Measurements from ENCODE around the gene SLC43A3. TPM values are rescaled to one million over a fixed set of nuclear protein-coding genes. Genes with fewer than 3 reads are reported as not detected.

SLC43A3 gene
- total RNA-seq, 2 donors from 2014 or later = 23.1 to 30.0 TPM

- H3K27me3 ChIP-seq = no peaks in the 10 kb centered on the region
- intact Hi-C loops (cut with DNase I) = no loop called here
- H3K4me3 ChIP-seq = no peak overlapping the region
- no peaks in the 10 kb centered on the region for H3K9me3 ChIP-seq
- TF ChIP-seq CTCF (IDR thresholded peaks at IDR 0.05) (no peak), POLR2A (IDR thresholded peaks at IDR 0.05) (no peak)
- WGBS, 2 donors = 8 to 11% methylated on average over 7 to 16 of the region's 16 CpGs
- peak overlapping the region in 1 of 4 donors; percentile 3 for H3K27ac ChIP-seq
- DNase-seq (no peak), ATAC-seq (no peak)
- H3K4me1 ChIP-seq = peaks cover 55% of the 10 kb centered on the region
- H3K36me3 ChIP-seq (replicated peaks in 1 of 2; ENCODE audit: insufficient read depth in 1 of 2, low read depth in 2 of 2) = no peaks in the 10 kb centered on the region
Observed at GRCh38 chr11:57458060-57458409, 31.1 kb upstream of the SLC43A3 start.

GRCh38 chr11:57457643-57458023, 30.7 kb upstream of the SLC43A3 start:
- ATAC-seq = peak; percentile 10

GRCh38 chr11:57456960-57457642, 30.2 kb upstream of the SLC43A3 start:
- no peak overlapping the region for H3K4me3 ChIP-seq
- TF ChIP-seq CTCF (IDR thresholded peaks at IDR 0.05) (peak; percentile 94 to 100 (median 96)), POLR2A (IDR thresholded peaks at IDR 0.05) (no peak)
- peak; percentile 75 for ATAC-seq
- H3K4me1 ChIP-seq = peaks cover 58% of the 10 kb centered on the region
- intact Hi-C loops (cut with DNase I) = no loop called here
- H3K27me3 ChIP-seq = no peaks in the 10 kb centered on the region
- peak; percentile 89 to 91 (median 89) for DNase-seq
- no peaks in the 10 kb centered on the region for H3K9me3 ChIP-seq
- no peaks in the 10 kb centered on the region for H3K36me3 ChIP-seq (replicated peaks in 1 of 2; ENCODE audit: insufficient read depth in 1 of 2, low read depth in 2 of 2)
- WGBS, 2 donors = 9 to 12% methylated on average over 16 to 19 of the region's 19 CpGs
- H3K27ac ChIP-seq = no peak overlapping the region

More at GRCh38 chr11:57457643-57458023, 30.7 kb upstream of the SLC43A3 start:
- no peak for DNase-seq
- no peaks in the 10 kb centered on the region for H3K27me3 ChIP-seq
- H3K36me3 ChIP-seq (replicated peaks in 1 of 2; ENCODE audit: insufficient read depth in 1 of 2, low read depth in 2 of 2) = no peaks in the 10 kb centered on the region
- TF ChIP-seq CTCF (IDR thresholded peaks at IDR 0.05) = no peak
- TF ChIP-seq POLR2A (IDR thresholded peaks at IDR 0.05) = no peak
- no peak overlapping the region for H3K27ac ChIP-seq
- no peak overlapping the region for H3K4me3 ChIP-seq
- intact Hi-C loops (cut with DNase I) = no loop called here
- no peaks in the 10 kb centered on the region for H3K9me3 ChIP-seq
- 8 to 20% methylated on average over 7 of the region's 7 CpGs for WGBS, 2 donors
- H3K4me1 ChIP-seq = peaks cover 58% of the 10 kb centered on the region

GRCh38 chr11:57453543-57454177, 26.7 kb upstream of the SLC43A3 start:
- TF ChIP-seq POLR2A (IDR thresholded peaks at IDR 0.05) (no peak), CTCF (IDR thresholded peaks at IDR 0.05) (no peak)
- intact Hi-C loops (cut with DNase I) = no loop called here
- no peak overlapping the region for H3K4me3 ChIP-seq
- DNase-seq (peak in 3 of 4 donors; percentile 46 to 67 (median 56)), ATAC-seq (peak; percentile 73)
- no peaks in the 10 kb centered on the region for H3K27me3 ChIP-seq
- peaks cover 32% of the 10 kb centered on the region for H3K4me1 ChIP-seq
- no peak overlapping the region for H3K27ac ChIP-seq
- H3K36me3 ChIP-seq (replicated peaks in 1 of 2; ENCODE audit: insufficient read depth in 1 of 2, low read depth in 2 of 2) = no peaks in the 10 kb centered on the region
- no peaks in the 10 kb centered on the region for H3K9me3 ChIP-seq
- WGBS, 2 donors = 54 to 62% methylated on average over 2 of the region's 2 CpGs

Measured in body of pancreas (tissue), 4 donors.